Peyer's patch (tissue), 4 donors: Measurements from ENCODE around the gene PRKCA.

ENCODE experiments used
- CTCF ChIP-seq, 6 experiments: fragments of 450-650 bp in 4 of 6; fragments of 200-600 bp in 2 of 6; sonication (generic) in 1 of 6; IDR thresholded peaks; one replicate each; pipeline ENCODE4 v1.5.1; 2017 to 2019; ENCODE audit warnings: antibody characterized with exemption in 6 of 6, mild to moderate bottlenecking in 3 of 6, moderate library complexity in 1 of 6
- POLR2A ChIP-seq, 2 donors: fragments of 450-650 bp; IDR thresholded peaks; one replicate each; pipeline ENCODE4 v1.5.1; 2017; ENCODE audit warnings: antibody characterized with exemption in 2 of 2, mild to moderate bottlenecking in 2 of 2, moderate library complexity in 2 of 2

DNA sequence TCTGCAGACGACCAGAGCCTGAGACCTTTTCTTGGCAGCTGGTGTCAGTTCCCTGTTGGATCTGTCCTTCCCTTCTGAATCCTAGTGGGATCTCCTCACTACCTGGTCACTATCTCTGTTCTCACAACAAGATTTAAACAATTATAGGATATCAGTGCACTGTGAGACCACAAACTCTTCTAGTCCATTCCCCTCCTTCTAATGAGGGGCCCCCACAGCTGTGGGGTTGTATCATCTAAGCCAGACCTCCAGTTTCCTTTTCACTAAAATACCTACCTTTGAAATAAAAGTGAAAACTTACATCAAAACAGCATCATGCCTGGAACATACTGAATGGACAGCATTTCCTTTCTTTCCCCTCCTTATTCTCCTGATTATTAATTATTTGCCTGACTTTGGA, 233.2 kb downstream of the PRKCA start:
- TF ChIP-seq CTCF (IDR thresholded peaks at IDR 0.05) (no peak), POLR2A (IDR thresholded peaks at IDR 0.05) (no peak)
